ENCODE measurements around the gene LIME1. TPM values are rescaled to one million over a fixed set of nuclear protein-coding genes. Genes with fewer than 3 reads are reported as not detected.

LIME1 gene
- total and polyA plus RNA-seq, 8 donors = 3.0 to 10.8 (median 6.3) TPM

DNA sequence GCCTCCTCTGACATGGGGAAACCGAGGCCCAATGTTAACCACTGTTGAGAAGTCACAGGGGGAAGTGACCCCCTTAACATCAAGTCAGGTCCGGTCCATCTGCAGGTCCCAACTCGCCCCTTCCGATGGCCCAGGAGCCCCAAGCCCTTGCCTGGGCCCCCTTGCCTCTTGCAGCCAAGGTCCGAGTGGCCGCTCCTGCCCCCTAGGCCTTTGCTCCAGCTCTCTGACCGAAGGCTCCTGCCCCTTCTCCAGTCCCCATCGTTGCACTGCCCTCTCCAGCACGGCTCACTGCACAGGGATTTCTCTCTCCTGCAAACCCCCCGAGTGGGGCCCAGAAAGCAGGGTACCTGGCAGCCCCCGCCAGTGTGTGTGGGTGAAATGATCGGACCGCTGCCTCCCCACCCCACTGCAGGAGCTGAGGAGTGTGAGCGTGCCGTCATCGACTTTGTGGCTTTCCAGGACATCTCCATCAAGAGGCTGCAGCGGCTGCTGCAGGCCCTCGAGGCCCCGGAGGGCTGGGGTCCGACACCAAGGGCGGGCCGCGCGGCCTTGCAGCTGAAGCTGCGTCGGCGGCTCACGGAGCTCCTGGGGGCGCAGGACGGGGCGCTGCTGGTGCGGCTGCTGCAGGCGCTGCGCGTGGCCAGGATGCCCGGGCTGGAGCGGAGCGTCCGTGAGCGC lies 38.5 kb upstream of the LIME1 start:
- Histone ChIP-seq H3K4me1 (peaks cover 12 to 47% of the 10 kb centered on the region in 2 donors), H3K27me3 (peaks cover 0 to 10% of the 10 kb centered on the region in 2 donors), H3K27ac (peak overlapping the region; percentile 56 to 82), H3K9me3 (no peaks in the 10 kb centered on the region), H3K4me3 (peak overlapping the region in 1 of 2 donors; percentile 40), H3K36me3 (peaks cover 0 to 39% of the 10 kb centered on the region in 2 donors)
- intact Hi-C loops (cut with DNase I) = no loop called here
- DNase-seq (peak in 1 of 4 donors; percentile 75), ATAC-seq (no peak)
- TF ChIP-seq CTCF (IDR thresholded peaks at IDR 0.05) = no peak

GRCh38 chr20:63698739-63699465 lies 37.6 kb upstream of the LIME1 start:
- peak overlapping the region in 1 of 2 donors; percentile 40 for H3K4me3 ChIP-seq
- peak overlapping the region; percentile 56 to 82 for H3K27ac ChIP-seq
- no peak for TF ChIP-seq CTCF (IDR thresholded peaks at IDR 0.05)

GRCh38 chr20:63699466-63700198 lies 36.8 kb upstream of the LIME1 start:
- intact Hi-C loops (cut with DNase I) = no loop called here
- peak overlapping the region; percentile 41 to 82 for H3K27ac ChIP-seq

More at GRCh38 chr20:63698739-63699465, 37.6 kb upstream of the LIME1 start:
- peak in 1 of 4 donors; percentile 81 for DNase-seq
- peaks cover 12 to 47% of the 10 kb centered on the region in 2 donors for H3K4me1 ChIP-seq
- peaks cover 0 to 46% of the 10 kb centered on the region in 2 donors for H3K36me3 ChIP-seq
- no peaks in the 10 kb centered on the region for H3K9me3 ChIP-seq
- peak; percentile 50 for ATAC-seq
- intact Hi-C loops (cut with DNase I) = no loop called here
- peaks cover 0 to 10% of the 10 kb centered on the region in 2 donors for H3K27me3 ChIP-seq

DNA sequence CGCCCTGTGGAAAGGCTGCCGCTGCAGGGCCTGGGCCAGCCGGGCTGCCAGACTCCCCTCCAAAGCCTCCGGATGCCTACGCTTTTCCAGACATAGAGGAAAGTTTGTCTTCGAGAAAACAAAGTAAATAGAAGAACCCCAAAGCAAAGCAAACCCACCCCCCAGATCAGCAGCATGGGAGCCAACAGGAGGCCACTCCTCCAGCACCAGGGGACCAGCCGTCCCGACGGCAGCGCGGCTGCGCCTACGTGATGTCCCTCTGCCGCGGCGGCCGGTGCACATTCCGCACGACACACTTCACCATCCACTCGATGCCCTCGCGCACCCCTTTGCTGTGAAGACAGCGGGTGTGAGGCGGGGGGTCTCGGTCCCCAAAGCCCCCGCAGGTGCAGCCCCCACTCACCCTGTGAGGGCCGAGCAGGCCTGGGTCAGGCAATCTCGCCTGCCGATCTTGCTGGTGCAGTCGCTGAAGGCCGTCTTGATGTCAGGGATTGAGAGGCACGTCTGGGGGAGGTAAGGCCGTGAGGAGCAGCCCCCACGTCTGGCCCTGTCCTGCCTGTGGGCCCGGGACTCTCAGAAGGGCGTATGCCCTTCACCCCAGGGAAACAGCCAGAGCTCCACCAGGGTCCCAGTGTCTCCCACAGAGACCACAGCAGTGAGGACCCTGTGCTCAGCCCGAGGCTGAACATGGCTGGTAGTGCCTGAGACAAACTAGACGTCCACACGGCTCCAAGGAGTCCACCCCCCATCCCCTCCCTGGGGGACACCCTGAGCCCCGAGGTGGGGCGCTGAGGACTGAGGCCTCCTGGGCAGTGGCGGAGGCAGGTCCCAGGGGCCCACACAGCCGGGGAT lies 36.0 kb upstream of the LIME1 start:
- H3K9me3 ChIP-seq = no peaks in the 10 kb centered on the region
- peaks cover 0 to 48% of the 10 kb centered on the region in 2 donors for H3K36me3 ChIP-seq
- peaks cover 12 to 48% of the 10 kb centered on the region in 2 donors for H3K4me1 ChIP-seq
- no peak overlapping the region for H3K4me3 ChIP-seq
- H3K27me3 ChIP-seq = peaks cover 0 to 10% of the 10 kb centered on the region in 2 donors
- H3K27ac ChIP-seq = peak overlapping the region in 1 of 2 donors; percentile 82
- DNase-seq (peak in 1 of 4 donors; percentile 79), ATAC-seq (no peak)
- no peak for TF ChIP-seq CTCF (IDR thresholded peaks at IDR 0.05)
- intact Hi-C loops (cut with DNase I) = no loop called here

More at GRCh38 chr20:63699466-63700198, 36.8 kb upstream of the LIME1 start:
- DNase-seq (peak in 1 of 4 donors; percentile 70), ATAC-seq (no peak)
- peaks cover 12 to 47% of the 10 kb centered on the region in 2 donors for H3K4me1 ChIP-seq
- H3K4me3 ChIP-seq = peak overlapping the region in 1 of 2 donors; percentile 40
- H3K36me3 ChIP-seq = peaks cover 0 to 48% of the 10 kb centered on the region in 2 donors
- TF ChIP-seq CTCF (IDR thresholded peaks at IDR 0.05) = no peak
- H3K9me3 ChIP-seq = no peaks in the 10 kb centered on the region
- peaks cover 0 to 10% of the 10 kb centered on the region in 2 donors for H3K27me3 ChIP-seq

All from left lung (tissue), 10 donors.